ENCODE measurements around the gene ITGAX. TPM values are rescaled to one million over a fixed set of nuclear protein-coding genes. Genes with fewer than 3 reads are reported as not detected.

Gene ITGAX
- total and polyA plus RNA-seq, 10 of the 15 experiments (the other 5 are each of a cell fraction or from before 2014, with no cell fraction given): 1.6 to 37.9 (median 17.9) TPM

GRCh38 chr16:31351246-31351941 lies 3.6 kb upstream of the ITGAX start (continued):
- TF ChIP-seq SMAD1 (IDR thresholded peaks at IDR 0.05; ENCODE audit: low read depth, partially characterized antibody) (no peak), E2F8 (IDR thresholded peaks at IDR 0.05; ENCODE audit: low read depth, partially characterized antibody) (no peak), TCF12 (IDR thresholded peaks at IDR 0.05; ENCODE audit: low read depth, low read length) (no peak), ZNF24 (IDR thresholded peaks at IDR 0.05) (no peak), KLF5 (IDR thresholded peaks at IDR 0.05; ENCODE audit: partially characterized antibody) (no peak), YY1 (IDR thresholded peaks at IDR 0.05; ENCODE audit: low read depth, low read length) (no peak), MAX (IDR thresholded peaks at IDR 0.05; ENCODE audit: low read depth, low read length) (no peak), NR2C1 (IDR thresholded peaks at IDR 0.05) (no peak), YBX1 (IDR thresholded peaks at IDR 0.05) (no peak), ZNF384 (IDR thresholded peaks at IDR 0.05; ENCODE audit: borderline replicate concordance, low read depth, low read length) (no peak), MTA3 (IDR thresholded peaks at IDR 0.05; ENCODE audit: borderline replicate concordance, low read length) (peak; percentile 91; the same call in 1 of the 2 replicates), EZH2 (IDR thresholded peaks at IDR 0.05; ENCODE audit: borderline replicate concordance, control insufficient read depth, low read depth, low read length) (no peak), SRF (IDR thresholded peaks at IDR 0.05; ENCODE audit: low read depth in 2 of 2, low read length in 2 of 2) (no peak), CEBPB (IDR thresholded peaks at IDR 0.05; ENCODE audit: borderline replicate concordance in 1 of 2, low read depth in 2 of 2, low read length in 2 of 2) (no peak), POLR2AphosphoS5 (IDR thresholded peaks at IDR 0.05; ENCODE audit: low read length) (no peak), CHD4 (IDR thresholded peaks at IDR 0.05) (no peak), CEBPZ (IDR thresholded peaks at IDR 0.05; ENCODE audit: low read depth, low read length) (no peak), MTA2 (IDR thresholded peaks at IDR 0.05; ENCODE audit: low read depth) (peak; percentile 60), CTCF (IDR thresholded peaks at IDR 0.05 in 2 of 3, conservative IDR thresholded peaks at IDR 0.05 in 1 of 3; ENCODE audit: control insufficient read depth in 2 of 3, extremely low read depth in 1 of 3, insufficient read depth in 1 of 3, low read depth in 3 of 3, low read length in 3 of 3) (no peak), DPF2 (IDR thresholded peaks at IDR 0.05) (peak; percentile 60; the same call in 1 of the 2 replicates), NFYA (IDR thresholded peaks at IDR 0.05; ENCODE audit: borderline replicate concordance, low read depth, low read length) (no peak), CHD1 (IDR thresholded peaks at IDR 0.05; ENCODE audit: low read depth, low read length) (no peak), PAX5 (IDR thresholded peaks at IDR 0.05; ENCODE audit: borderline replicate concordance, low read depth, low read length) (peak; percentile 24; the same call in 1 of the 2 replicates)

Data from GM12878 (cell line).